ENCODE measurements around the gene ARHGAP29. TPM values are rescaled to one million over a fixed set of nuclear protein-coding genes. Genes with fewer than 3 reads are reported as not detected.

The ARHGAP29 gene
- total RNA-seq, 1 donor = 85.1 TPM

DNA sequence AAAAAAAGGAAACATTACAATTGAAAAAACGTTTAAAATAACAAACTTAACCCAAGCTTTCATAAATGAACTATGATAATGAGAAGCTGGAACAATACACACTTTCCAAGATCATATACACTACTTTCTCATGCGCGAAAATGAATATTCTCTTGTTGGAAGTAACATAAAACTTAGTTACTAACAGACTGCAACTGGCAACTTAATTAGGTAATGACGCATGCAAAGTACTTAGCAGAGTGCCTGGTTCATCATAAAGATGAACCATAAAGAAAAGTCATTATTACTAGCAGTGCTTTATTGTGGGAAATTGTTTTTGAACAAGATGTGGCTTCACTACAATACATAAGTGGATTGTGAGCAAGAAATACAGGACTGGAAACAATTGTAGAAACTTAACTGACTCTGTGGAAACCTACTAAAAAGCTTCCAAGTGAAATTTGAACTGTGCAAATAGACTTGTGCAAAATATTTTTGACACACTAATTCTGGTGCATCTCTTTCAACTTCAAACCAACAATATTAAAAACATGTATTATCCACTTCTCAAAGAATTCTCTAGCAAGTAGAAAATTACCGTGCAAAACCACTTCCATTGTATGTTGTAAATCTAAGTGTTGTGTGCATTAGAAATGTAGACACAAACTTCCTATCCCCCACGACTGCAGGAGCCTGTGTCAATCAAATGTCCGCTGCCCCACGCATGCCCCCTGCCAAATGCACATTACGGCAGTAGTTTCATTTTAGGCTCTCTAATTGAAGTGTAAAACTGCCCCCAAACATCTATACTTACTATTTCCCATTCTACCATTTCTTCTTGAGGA, 2.0 kb downstream of the ARHGAP29 start:
- no peak for DNase-seq (ENCODE audit: low read depth)
- TF ChIP-seq, protein P1, sequence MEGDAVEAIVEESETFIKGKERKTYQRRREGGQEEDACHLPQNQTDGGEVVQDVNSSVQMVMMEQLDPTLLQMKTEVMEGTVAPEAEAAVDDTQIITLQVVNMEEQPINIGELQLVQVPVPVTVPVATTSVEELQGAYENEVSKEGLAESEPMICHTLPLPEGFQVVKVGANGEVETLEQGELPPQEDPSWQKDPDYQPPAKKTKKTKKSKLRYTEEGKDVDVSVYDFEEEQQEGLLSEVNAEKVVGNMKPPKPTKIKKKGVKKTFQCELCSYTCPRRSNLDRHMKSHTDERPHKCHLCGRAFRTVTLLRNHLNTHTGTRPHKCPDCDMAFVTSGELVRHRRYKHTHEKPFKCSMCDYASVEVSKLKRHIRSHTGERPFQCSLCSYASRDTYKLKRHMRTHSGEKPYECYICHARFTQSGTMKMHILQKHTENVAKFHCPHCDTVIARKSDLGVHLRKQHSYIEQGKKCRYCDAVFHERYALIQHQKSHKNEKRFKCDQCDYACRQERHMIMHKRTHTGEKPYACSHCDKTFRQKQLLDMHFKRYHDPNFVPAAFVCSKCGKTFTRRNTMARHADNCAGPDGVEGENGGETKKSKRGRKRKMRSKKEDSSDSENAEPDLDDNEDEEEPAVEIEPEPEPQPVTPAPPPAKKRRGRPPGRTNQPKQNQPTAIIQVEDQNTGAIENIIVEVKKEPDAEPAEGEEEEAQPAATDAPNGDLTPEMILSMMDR (IDR thresholded peaks at IDR 0.05; ENCODE audit: insufficient read depth, low read depth, low read length) = no peak
- H3K4me3 ChIP-seq (ENCODE audit: low read depth, low read length) = peak overlapping the region; percentile 68

DNA sequence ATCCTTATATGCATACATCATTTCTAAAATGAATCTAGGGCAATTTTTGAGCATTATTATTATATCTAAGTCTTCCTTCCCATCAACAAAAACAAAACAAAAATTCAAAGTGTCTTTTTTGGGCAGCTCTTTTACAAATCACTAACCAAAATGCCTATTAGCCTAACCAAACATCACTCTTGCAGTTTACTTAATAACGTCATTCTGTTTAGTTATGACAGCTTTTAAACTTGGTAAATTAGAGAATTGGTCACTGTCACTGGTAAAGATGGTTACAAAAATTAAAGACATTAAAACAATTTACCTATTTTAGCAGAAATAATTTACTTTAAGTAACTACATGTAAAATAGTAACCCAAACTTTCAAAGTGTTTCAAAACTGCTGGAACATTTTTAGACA, 2.8 kb downstream of the ARHGAP29 start:
- H3K4me3 ChIP-seq (ENCODE audit: low read depth, low read length) = peak overlapping the region; percentile 68
- DNase-seq (ENCODE audit: low read depth) = no peak
- TF ChIP-seq, protein P1 (IDR thresholded peaks at IDR 0.05; ENCODE audit: insufficient read depth, low read depth, low read length) = no peak

DNA sequence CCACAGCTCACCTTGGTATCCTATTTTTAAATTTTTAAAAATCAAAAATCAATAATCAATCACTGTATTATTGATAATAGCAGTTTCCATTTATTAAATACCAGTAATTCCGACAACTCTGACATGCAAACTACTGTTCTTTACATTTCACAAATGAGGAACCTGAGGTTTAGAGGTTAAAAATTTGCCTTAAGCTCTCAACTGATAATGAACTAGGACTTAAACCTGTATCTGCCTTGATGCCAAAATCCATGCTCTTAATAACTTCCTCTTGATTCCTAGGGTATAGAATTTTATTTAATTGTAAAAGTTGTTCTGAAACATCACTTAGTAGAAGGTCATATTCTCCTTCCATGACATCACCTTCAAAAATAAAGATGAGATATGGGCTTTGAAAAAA, 5.6 kb downstream of the ARHGAP29 start:
- TF ChIP-seq, protein P1 (IDR thresholded peaks at IDR 0.05; ENCODE audit: insufficient read depth, low read depth, low read length) = no peak
- no peak for DNase-seq (ENCODE audit: low read depth)
- no peak overlapping the region for H3K4me3 ChIP-seq (ENCODE audit: low read depth, low read length)

DNA sequence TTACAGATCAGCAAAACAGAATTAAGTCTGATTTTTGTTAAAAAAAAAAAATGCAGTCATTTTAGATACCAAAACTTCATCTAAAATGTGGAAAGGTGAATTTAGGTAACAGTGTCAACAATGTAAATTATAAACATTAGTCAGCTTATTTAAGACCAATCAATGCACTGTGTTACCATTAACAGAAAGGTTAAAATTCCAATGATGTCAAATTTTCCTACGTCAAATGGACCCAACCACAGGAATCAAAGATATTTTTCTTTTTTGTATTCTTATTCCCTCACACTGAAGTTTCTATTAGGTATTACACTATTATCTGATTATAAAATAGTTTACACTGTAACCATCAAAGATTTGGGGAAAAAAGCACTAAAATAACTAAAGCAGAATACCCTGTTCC, 6.5 kb downstream of the ARHGAP29 start:
- TF ChIP-seq, protein P1 (IDR thresholded peaks at IDR 0.05; ENCODE audit: insufficient read depth, low read depth, low read length) = no peak
- H3K4me3 ChIP-seq (ENCODE audit: low read depth, low read length) = no peak overlapping the region
- no peak for DNase-seq (ENCODE audit: low read depth)

DNA sequence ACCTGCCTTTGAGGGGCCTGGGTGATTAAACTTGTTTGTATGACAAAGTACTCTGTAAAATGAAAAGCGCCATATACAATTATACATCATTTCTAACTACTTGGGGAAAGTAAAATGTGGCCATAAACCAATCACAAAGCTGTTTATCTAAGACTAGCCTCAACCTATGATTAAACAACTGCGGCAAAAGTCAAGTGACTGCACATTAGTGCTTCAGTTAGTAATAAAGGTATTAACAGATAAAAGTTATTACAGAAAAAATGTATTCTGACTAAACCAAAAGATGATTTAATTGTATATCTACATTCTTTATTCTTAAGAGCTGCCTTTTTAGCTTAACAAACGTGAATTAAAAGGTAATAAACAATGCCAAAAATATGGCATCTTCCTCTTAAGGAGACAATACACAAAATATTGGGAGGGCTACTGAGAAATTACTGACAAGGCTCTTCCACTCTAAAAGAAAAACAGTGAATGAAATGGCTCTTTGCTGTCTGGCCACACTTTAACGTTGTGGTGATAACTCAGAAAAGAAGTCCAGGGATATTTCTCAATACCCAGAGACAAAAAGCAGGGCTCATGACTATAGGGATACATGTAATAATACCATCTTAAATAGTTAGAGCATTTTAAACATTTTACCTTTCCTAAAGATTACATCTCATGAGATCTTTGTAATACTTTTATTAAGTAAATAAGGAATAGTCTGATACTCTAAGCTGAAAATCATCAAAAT, 8.6 kb downstream of the ARHGAP29 start:
- peak; percentile 43 for DNase-seq (ENCODE audit: low read depth)
- no peak overlapping the region for H3K4me3 ChIP-seq (ENCODE audit: low read depth, low read length)
- TF ChIP-seq, protein P1 (IDR thresholded peaks at IDR 0.05; ENCODE audit: insufficient read depth, low read depth, low read length) = no peak

DNA sequence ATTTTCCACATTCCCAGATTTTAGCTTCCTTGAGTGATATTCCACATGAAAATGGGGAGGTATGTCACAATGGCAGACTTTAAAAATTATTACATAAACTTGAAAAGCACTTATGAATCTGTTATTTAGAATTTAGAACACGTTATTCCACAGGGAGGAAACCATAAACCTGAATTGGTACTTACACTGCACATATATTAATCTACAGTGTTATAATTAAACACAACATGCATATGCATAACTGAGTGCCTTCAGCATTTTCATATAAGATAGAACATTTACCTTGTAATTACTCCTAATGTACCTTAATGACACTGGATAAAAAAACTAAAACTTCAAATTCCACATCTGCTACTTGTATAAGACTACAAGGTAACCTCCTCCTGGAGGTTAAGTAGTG, 9.8 kb downstream of the ARHGAP29 start:
- TF ChIP-seq, protein P1 (IDR thresholded peaks at IDR 0.05; ENCODE audit: insufficient read depth, low read depth, low read length) = no peak
- no peak overlapping the region for H3K4me3 ChIP-seq (ENCODE audit: low read depth, low read length)
- DNase-seq (ENCODE audit: low read depth) = no peak

All from fibroblast of villous mesenchyme (primary cell).